ENCODE results near the gene EFCAB8.

DNA sequence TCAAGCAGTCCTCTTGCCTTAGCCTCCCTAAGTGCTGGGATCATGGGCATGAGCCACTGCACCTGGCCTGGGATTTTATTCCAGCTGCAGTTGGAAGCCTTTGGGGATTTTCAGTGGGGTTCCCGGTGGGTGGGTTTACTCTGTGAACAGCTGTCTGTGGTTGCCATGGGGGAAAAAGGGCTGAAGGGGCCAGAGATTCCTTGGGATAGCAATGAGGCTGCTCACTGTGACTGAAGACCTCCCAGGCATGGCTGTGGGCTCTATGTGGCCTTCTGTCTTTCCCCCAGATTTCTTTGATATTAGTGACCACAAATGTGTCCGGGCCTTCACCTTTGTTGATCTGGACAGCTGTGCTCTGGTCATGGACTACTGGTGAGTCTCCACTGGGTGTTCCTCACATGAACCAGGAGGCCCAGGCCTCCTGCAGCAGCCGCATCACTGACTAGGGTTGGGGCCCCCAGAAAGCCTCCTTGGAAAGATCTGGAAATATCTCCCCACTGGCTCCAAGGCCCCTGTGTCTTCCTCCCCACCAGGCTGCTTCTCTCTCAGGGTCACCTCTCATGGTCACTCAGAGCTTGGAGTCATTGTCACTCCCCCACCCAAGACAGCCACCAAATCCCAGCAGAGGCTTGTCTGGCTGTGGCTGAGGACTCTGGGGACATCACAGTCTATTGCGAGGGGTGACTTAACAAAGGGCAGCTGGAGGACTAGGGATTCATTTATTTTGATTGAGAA is 33.4 kb downstream of the EFCAB8 start:
- TF ChIP-seq, protein P1, sequence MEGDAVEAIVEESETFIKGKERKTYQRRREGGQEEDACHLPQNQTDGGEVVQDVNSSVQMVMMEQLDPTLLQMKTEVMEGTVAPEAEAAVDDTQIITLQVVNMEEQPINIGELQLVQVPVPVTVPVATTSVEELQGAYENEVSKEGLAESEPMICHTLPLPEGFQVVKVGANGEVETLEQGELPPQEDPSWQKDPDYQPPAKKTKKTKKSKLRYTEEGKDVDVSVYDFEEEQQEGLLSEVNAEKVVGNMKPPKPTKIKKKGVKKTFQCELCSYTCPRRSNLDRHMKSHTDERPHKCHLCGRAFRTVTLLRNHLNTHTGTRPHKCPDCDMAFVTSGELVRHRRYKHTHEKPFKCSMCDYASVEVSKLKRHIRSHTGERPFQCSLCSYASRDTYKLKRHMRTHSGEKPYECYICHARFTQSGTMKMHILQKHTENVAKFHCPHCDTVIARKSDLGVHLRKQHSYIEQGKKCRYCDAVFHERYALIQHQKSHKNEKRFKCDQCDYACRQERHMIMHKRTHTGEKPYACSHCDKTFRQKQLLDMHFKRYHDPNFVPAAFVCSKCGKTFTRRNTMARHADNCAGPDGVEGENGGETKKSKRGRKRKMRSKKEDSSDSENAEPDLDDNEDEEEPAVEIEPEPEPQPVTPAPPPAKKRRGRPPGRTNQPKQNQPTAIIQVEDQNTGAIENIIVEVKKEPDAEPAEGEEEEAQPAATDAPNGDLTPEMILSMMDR (IDR thresholded peaks at IDR 0.05; ENCODE audit: insufficient read depth, low read depth, low read length): no peak
- TF ChIP-seq EZH2 (IDR thresholded peaks at IDR 0.05; ENCODE audit: insufficient read depth, low read length): no peak

All from astrocyte (in vitro differentiated cells and primary cell).